Adrenal gland (tissue), 12 donors: ENCODE results near the gene MST1R. TPM values are rescaled to one million over a fixed set of nuclear protein-coding genes. Genes with fewer than 3 reads are reported as not detected.
A peak's percentile ranks its signal among the peaks of the same experiment; 100 is the strongest.

Experiments used
- DNase-seq, 7 donors: peaks; one replicate each; pipeline ENCODE4 v3.0.0-alpha.2; 2019 to 2020
- H3K27ac ChIP-seq, 5 donors: fragments of 200-600 bp; sonication (generic) in 4 of 5; 1 replicate in 3 of 5; 2 replicates in 2 of 5; pipeline versions ENCODE4 v1.5.1 to v1.8.0; 2016 to 2020; ENCODE audit warnings: mild to moderate bottlenecking in 1 of 5
- H3K27me3 ChIP-seq: fragments of 200-600 bp; 2 replicates; pipeline ENCODE4 v1.8.0; 2021
- H3K36me3 ChIP-seq, 2 donors: fragments of 200-600 bp; replicated peaks in 1 of 2; 1 replicate in 1 of 2; 2 replicates in 1 of 2; pipeline versions ENCODE4 v1.5.1 to v1.8.0; 2018 to 2022
- H3K4me1 ChIP-seq, 2 donors: fragments of 200-600 bp; replicated peaks in 1 of 2; 1 replicate in 1 of 2; 2 replicates in 1 of 2; pipeline versions ENCODE4 v1.5.1 to v1.8.0; 2018 to 2021
- H3K4me3 ChIP-seq, 4 donors: fragments of 200-600 bp; sonication (generic) in 3 of 4; one replicate each; pipeline ENCODE4 v1.5.1; 2016 to 2018
- H3K9me3 ChIP-seq, 3 donors: fragments of 200-600 bp; sonication (generic) in 1 of 3; replicated peaks in 1 of 3; 1 replicate in 2 of 3; 2 replicates in 1 of 3; pipeline versions ENCODE4 v1.5.1 to v1.8.0; 2016 to 2021
- CTCF ChIP-seq, 6 experiments: fragments of 450-650 bp in 4 of 6; fragments of 200-600 bp in 2 of 6; sonication (generic) in 1 of 6; IDR thresholded peaks; 1 replicate in 5 of 6; 2 replicates in 1 of 6; pipeline versions ENCODE4 v1.5.1 to v1.8.0; 2016 to 2021; ENCODE audit warnings: antibody characterized with exemption in 6 of 6, mild to moderate bottlenecking in 2 of 6, moderate library complexity in 1 of 6
- POLR2A ChIP-seq, 2 donors: fragments of 450-650 bp; IDR thresholded peaks; one replicate each; pipeline ENCODE4 v1.6.1; 2017; ENCODE audit warnings: antibody characterized with exemption in 2 of 2, mild to moderate bottlenecking in 2 of 2, moderate library complexity in 1 of 2
- WGBS, 4 donors: extraction: QIAGEN DNeasy Blood & Tissue Kit in 2 of 4; methylation state at CpG; one replicate each; pipeline versions ENCODE4 v1.1.5 to v1.1.7; 2013 to 2017; 5-methylcytosine and 5-hydroxymethylcytosine counted together
- intact Hi-C, 2 donors: fragments of 100-400 bp; cut with DNase I; formaldehyde crosslinking; loops; one replicate each; pipeline versions ENCODE4 v1.14.1 to v1.15.0; 2022 to 2023
- polyA plus RNA-seq, 3 donors: library from polyadenylated mRNA; stranded (reverse); fragments of 200-250 nt in 2 of 3; fragments of 350-450 nt in 1 of 3; fragmentation: Illumina TruSeq in 1 of 3; extraction: RNeasy Lipid Tissue Mini Kit (QIAGEN cat#74804) in 1 of 3; gene quantifications; one replicate each; pipeline ENCODE4 v1.2.3, GENCODE V29; 2013 to 2014
- total RNA-seq, 9 donors: library from RNA; depleted of rRNA in 4 of 9; stranded (reverse); fragments of >200 nt in 4 of 9; fragments of 120-200 nt in 1 of 9; fragmentation: NEBNext Ultra II Directional in 1 of 9; extraction: Animal tissue kit (Norgen Biotek cat#: 25700) in 1 of 9; gene quantifications; one replicate each; pipeline versions ENCODE4 v1.1.0 to v1.2.4, GENCODE V29; 2013 to 2023
- donor health status: healthy with polysubstance abuse.
- donor health status: Bipolar disorder and iron deficiency.
- donor health status: DM: yes; HTN: yes; CAD: no.
- donor health status: DM: no; HTN: no; CAD: no.
- donor health status: DM: no; HTN: no; CAD: no.
- donor health status: DM: yes; HTN: yes; CAD: no.

The MST1R gene
- total and polyA plus RNA-seq, 12 donors: 0.18 to 2.5 (median 0.65) TPM; not detected in 1

GRCh38 chr3:49855662-49856061 lies 48.0 kb downstream of the MST1R start:
- 58 to 70% (median 61%) methylated on average over 4 to 5 of the region's 5 CpGs for WGBS, 4 donors
- TF ChIP-seq CTCF (IDR thresholded peaks at IDR 0.05): no peak
- TF ChIP-seq POLR2A (IDR thresholded peaks at IDR 0.05): no peak
- Histone ChIP-seq H3K27me3 (no peaks in the 10 kb centered on the region), H3K4me1 (peaks cover 5 to 7% of the 10 kb centered on the region in 2 donors), H3K4me3 (peak overlapping the region in 1 of 4 donors; percentile 53), H3K36me3 (no peaks in the 10 kb centered on the region), H3K9me3 (no peaks in the 10 kb centered on the region), H3K27ac (no peak overlapping the region)
- no peak for DNase-seq
- intact Hi-C loops: no loop called here

GRCh38 chr3:49845694-49846093 lies 58.0 kb downstream of the MST1R start:
- TF ChIP-seq POLR2A (IDR thresholded peaks at IDR 0.05) (no peak), CTCF (IDR thresholded peaks at IDR 0.05) (no peak)
- H3K27ac ChIP-seq: no peak overlapping the region
- H3K4me3 ChIP-seq: no peak overlapping the region
- no peak for DNase-seq
- intact Hi-C loops: loop anchor here in 1 of 2 donors (2.0 kb wide), 1 partner anchor 49 kb away; no protein-coding TSS in a partner anchor
- 82 to 98% (median 88%) methylated on average over 3 of the region's 3 CpGs for WGBS, 4 donors
- H3K9me3 ChIP-seq: no peaks in the 10 kb centered on the region
- H3K27me3 ChIP-seq: no peaks in the 10 kb centered on the region
- no peaks in the 10 kb centered on the region for H3K36me3 ChIP-seq
- H3K4me1 ChIP-seq: no peaks in the 10 kb centered on the region

DNA sequence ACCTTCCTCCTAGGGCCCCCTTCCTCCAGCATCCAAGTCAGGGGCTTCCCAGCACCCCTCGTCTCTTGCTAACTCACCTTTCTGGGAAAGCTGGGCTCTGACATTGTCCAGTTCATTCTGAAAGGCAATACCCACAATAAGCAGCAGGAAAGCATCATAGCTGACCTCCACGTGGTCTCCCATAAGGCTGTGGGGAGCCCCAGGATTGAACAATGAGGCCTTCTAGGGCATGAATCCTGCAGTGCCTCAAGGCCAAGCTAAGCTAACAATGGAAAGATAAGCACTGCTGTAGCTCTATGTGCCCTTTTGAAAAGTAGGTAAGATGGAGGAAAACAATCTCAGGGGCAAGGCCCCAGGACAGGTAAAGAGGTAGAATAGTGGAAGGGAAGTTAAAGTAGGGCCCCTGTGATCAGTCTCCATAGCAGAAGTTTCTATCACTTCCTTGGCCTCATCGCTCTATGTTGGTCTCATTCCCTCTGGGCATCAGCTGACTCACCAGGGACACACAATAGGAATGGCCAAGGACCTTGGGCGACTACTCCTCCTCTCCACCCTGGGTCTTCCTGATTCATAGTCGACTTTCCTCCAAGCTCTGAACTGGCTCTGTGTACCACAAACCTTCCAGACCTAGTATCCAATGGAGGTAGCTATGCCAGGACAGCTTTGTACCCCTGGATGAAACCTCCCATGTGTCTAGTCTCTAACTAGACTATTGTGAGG lies 59.0 kb downstream of the MST1R start:
- H3K27ac ChIP-seq: peak overlapping the region in 1 of 5 donors; percentile 18
- intact Hi-C loops: loop anchor here in 1 of 2 donors (2.0 kb wide), 1 partner anchor 48 kb away; no protein-coding TSS in a partner anchor
- H3K9me3 ChIP-seq: no peaks in the 10 kb centered on the region
- no peak overlapping the region for H3K4me3 ChIP-seq
- DNase-seq: peak in 5 of 7 donors; percentile 34 to 66 (median 43)
- no peaks in the 10 kb centered on the region for H3K27me3 ChIP-seq
- peaks cover 0 to under 1% of the 10 kb centered on the region in 2 donors for H3K4me1 ChIP-seq
- no peak for TF ChIP-seq CTCF (IDR thresholded peaks at IDR 0.05)
- no peak for TF ChIP-seq POLR2A (IDR thresholded peaks at IDR 0.05)
- no peaks in the 10 kb centered on the region for H3K36me3 ChIP-seq
- whole genome bisulfite sequencing, 4 donors: 57 to 68% (median 60%) methylated on average over 5 of the region's 5 CpGs

GRCh38 chr3:49842843-49843517 lies 60.7 kb downstream of the MST1R start:
- WGBS, 4 donors: 88 to 94% (median 91%) methylated on average over 3 of the region's 3 CpGs
- H3K36me3 ChIP-seq: no peaks in the 10 kb centered on the region

More at GRCh38 chr3:49842843-49843517, 60.7 kb downstream of the MST1R start:
- no peak overlapping the region for H3K27ac ChIP-seq
- no peaks in the 10 kb centered on the region for H3K9me3 ChIP-seq
- no peak for DNase-seq
- no peak overlapping the region for H3K4me3 ChIP-seq
- intact Hi-C loops: no loop called here
- H3K4me1 ChIP-seq: peaks cover 0 to 5% of the 10 kb centered on the region in 2 donors
- TF ChIP-seq CTCF (IDR thresholded peaks at IDR 0.05): no peak
- TF ChIP-seq POLR2A (IDR thresholded peaks at IDR 0.05): no peak
- H3K27me3 ChIP-seq: no peaks in the 10 kb centered on the region
